ENCODE results near the gene BPIFA1. TPM values are rescaled to one million over a fixed set of nuclear protein-coding genes. Genes with fewer than 3 reads are reported as not detected.

Gene BPIFA1
- total RNA-seq, 1 experiment from 2014 or later: not detected

GRCh38 chr20:33255005-33255404 lies 19.2 kb downstream of the BPIFA1 start:
- H3K4me1 ChIP-seq: no peaks in the 10 kb centered on the region
- no peak overlapping the region for H3K4me3 ChIP-seq
- H3K36me3 ChIP-seq: no peaks in the 10 kb centered on the region
- no peak overlapping the region for H3K27ac ChIP-seq
- DNase-seq: no peak
- no peaks in the 10 kb centered on the region for H3K9me3 ChIP-seq (replicated peaks)
- peaks cover 6% of the 10 kb centered on the region; the same call in 1 of the 2 replicates for H3K27me3 ChIP-seq

GRCh38 chr20:33257237-33257636 lies 21.4 kb downstream of the BPIFA1 start:
- H3K27me3 ChIP-seq: peaks cover 6% of the 10 kb centered on the region; the same call in 1 of the 2 replicates

GRCh38 chr20:33259371-33259770 lies 23.6 kb downstream of the BPIFA1 start:
- H3K9me3 ChIP-seq (replicated peaks): no peaks in the 10 kb centered on the region
- peaks cover 6% of the 10 kb centered on the region for H3K27me3 ChIP-seq
- H3K4me3 ChIP-seq: no peak overlapping the region
- no peaks in the 10 kb centered on the region for H3K36me3 ChIP-seq
- H3K27ac ChIP-seq: no peak overlapping the region
- no peaks in the 10 kb centered on the region for H3K4me1 ChIP-seq
- DNase-seq: no peak

More at GRCh38 chr20:33257237-33257636, 21.4 kb downstream of the BPIFA1 start:
- H3K27ac ChIP-seq: no peak overlapping the region
- no peaks in the 10 kb centered on the region for H3K36me3 ChIP-seq
- DNase-seq: no peak
- H3K9me3 ChIP-seq (replicated peaks): no peaks in the 10 kb centered on the region
- H3K4me3 ChIP-seq: no peak overlapping the region
- no peaks in the 10 kb centered on the region for H3K4me1 ChIP-seq

- H3K4me1 ChIP-seq: no peaks in the 10 kb centered on the region
- H3K36me3 ChIP-seq: no peaks in the 10 kb centered on the region
- no peak overlapping the region for H3K4me3 ChIP-seq
- DNase-seq: no peak
- H3K9me3 ChIP-seq (replicated peaks): no peaks in the 10 kb centered on the region
- peaks cover 6% of the 10 kb centered on the region for H3K27me3 ChIP-seq
- H3K27ac ChIP-seq: no peak overlapping the region
These were observed 25.7 kb downstream of the BPIFA1 start for GRCh38 chr20:33261465-33261864.

- Histone ChIP-seq H3K4me3 (no peak overlapping the region), H3K4me1 (no peaks in the 10 kb centered on the region), H3K36me3 (no peaks in the 10 kb centered on the region), H3K9me3 (replicated peaks) (no peaks in the 10 kb centered on the region), H3K27me3 (peaks cover 6% of the 10 kb centered on the region), H3K27ac (no peak overlapping the region)
- DNase-seq: peak; percentile 58 to 76
These were observed 26.9 kb downstream of the BPIFA1 start for GRCh38 chr20:33262658-33263065.

GRCh38 chr20:33263784-33264183 lies 28.0 kb downstream of the BPIFA1 start:
- H3K27ac ChIP-seq: no peak overlapping the region
- H3K27me3 ChIP-seq: peaks cover 6% of the 10 kb centered on the region
- no peak overlapping the region for H3K4me3 ChIP-seq
- H3K9me3 ChIP-seq (replicated peaks): no peaks in the 10 kb centered on the region
- DNase-seq: no peak
- H3K4me1 ChIP-seq: no peaks in the 10 kb centered on the region
- no peaks in the 10 kb centered on the region for H3K36me3 ChIP-seq

GRCh38 chr20:33267701-33268100 lies 31.9 kb downstream of the BPIFA1 start:
- H3K4me1 ChIP-seq: no peaks in the 10 kb centered on the region
- no peak for DNase-seq

GRCh38 chr20:33272155-33272873 lies 36.5 kb downstream of the BPIFA1 start:
- Histone ChIP-seq H3K4me1 (no peaks in the 10 kb centered on the region), H3K36me3 (no peaks in the 10 kb centered on the region), H3K27ac (no peak overlapping the region), H3K4me3 (no peak overlapping the region), H3K27me3 (peaks cover 21% of the 10 kb centered on the region), H3K9me3 (replicated peaks) (no peaks in the 10 kb centered on the region)
- no peak for DNase-seq

More at GRCh38 chr20:33267701-33268100, 31.9 kb downstream of the BPIFA1 start:
- H3K9me3 ChIP-seq (replicated peaks): no peaks in the 10 kb centered on the region
- H3K4me3 ChIP-seq: no peak overlapping the region
- peaks cover 3% of the 10 kb centered on the region; the same call in 1 of the 2 replicates for H3K27me3 ChIP-seq
- H3K36me3 ChIP-seq: no peaks in the 10 kb centered on the region
- no peak overlapping the region for H3K27ac ChIP-seq

GRCh38 chr20:33273117-33273851 lies 37.5 kb downstream of the BPIFA1 start:
- no peaks in the 10 kb centered on the region for H3K9me3 ChIP-seq (replicated peaks)
- no peak overlapping the region for H3K27ac ChIP-seq
- DNase-seq: no peak
- no peaks in the 10 kb centered on the region for H3K4me1 ChIP-seq
- H3K4me3 ChIP-seq: no peak overlapping the region
- H3K27me3 ChIP-seq: peaks cover 30% of the 10 kb centered on the region
- no peaks in the 10 kb centered on the region for H3K36me3 ChIP-seq

GRCh38 chr20:33275215-33275614 lies 39.4 kb downstream of the BPIFA1 start:
- Histone ChIP-seq H3K9me3 (replicated peaks) (no peaks in the 10 kb centered on the region), H3K4me3 (no peak overlapping the region), H3K4me1 (no peaks in the 10 kb centered on the region), H3K36me3 (no peaks in the 10 kb centered on the region), H3K27ac (no peak overlapping the region), H3K27me3 (peaks cover 47% of the 10 kb centered on the region)
- no peak for DNase-seq

- no peaks in the 10 kb centered on the region for H3K4me1 ChIP-seq
- DNase-seq: no peak
- H3K27me3 ChIP-seq: peaks cover 53% of the 10 kb centered on the region
- no peak overlapping the region for H3K4me3 ChIP-seq
- H3K36me3 ChIP-seq: no peaks in the 10 kb centered on the region
- no peak overlapping the region for H3K27ac ChIP-seq
- H3K9me3 ChIP-seq (replicated peaks): no peaks in the 10 kb centered on the region
These were observed 40.1 kb downstream of the BPIFA1 start for GRCh38 chr20:33275871-33276270.

- H3K27me3 ChIP-seq: peaks cover 55% of the 10 kb centered on the region
- H3K4me1 ChIP-seq: no peaks in the 10 kb centered on the region
- DNase-seq: no peak
- H3K9me3 ChIP-seq (replicated peaks): no peaks in the 10 kb centered on the region
- no peak overlapping the region for H3K27ac ChIP-seq
- no peak overlapping the region for H3K4me3 ChIP-seq
- H3K36me3 ChIP-seq: no peaks in the 10 kb centered on the region
These were observed 40.7 kb downstream of the BPIFA1 start for GRCh38 chr20:33276303-33277113.

- H3K27me3 ChIP-seq: peaks cover 60% of the 10 kb centered on the region
- peak in 1 of 2 experiments; percentile 36 for DNase-seq
- H3K9me3 ChIP-seq (replicated peaks): no peaks in the 10 kb centered on the region
These were observed 42.0 kb downstream of the BPIFA1 start for GRCh38 chr20:33277471-33278441.

GRCh38 chr20:33278700-33279099 lies 42.9 kb downstream of the BPIFA1 start:
- Histone ChIP-seq H3K4me3 (no peak overlapping the region), H3K4me1 (no peaks in the 10 kb centered on the region), H3K27me3 (peaks cover 67% of the 10 kb centered on the region), H3K9me3 (replicated peaks) (no peaks in the 10 kb centered on the region), H3K36me3 (no peaks in the 10 kb centered on the region), H3K27ac (no peak overlapping the region)
- DNase-seq: no peak

More at GRCh38 chr20:33277471-33278441, 42.0 kb downstream of the BPIFA1 start:
- Histone ChIP-seq H3K27ac (no peak overlapping the region), H3K4me1 (no peaks in the 10 kb centered on the region), H3K4me3 (no peak overlapping the region), H3K36me3 (no peaks in the 10 kb centered on the region)

All from SJCRH30 (cell line).